KOPT-K1 (cell line): ENCODE data around the gene CEP135.
"Not testable (repeated sequence)": the region's sequence is repeated elsewhere in the genome, so short reads cannot be mapped to it uniquely, and the experiment has no call there.

ENCODE experiments used
- H3K27ac ChIP-seq: fragments of 200-600 bp; sonication (generic); 2 replicates; pipeline ENCODE4 v1.5.1; 2016; ENCODE audit warnings: antibody characterized with exemption, mild to moderate bottlenecking, low read depth, low read length; ENCODE audit not compliant: poor library complexity, severe bottlenecking
- H3K36me3 ChIP-seq: fragments of 200-600 bp; sonication (generic); 2 replicates; pipeline ENCODE4 v1.5.1; 2017; ENCODE audit warnings: antibody characterized with exemption, mild to moderate bottlenecking, low read length, moderate library complexity; ENCODE audit not compliant: insufficient read depth
- H3K9me3 ChIP-seq: fragments of 200-600 bp; sonication (generic); 2 replicates; pipeline ENCODE4 v1.5.1; 2017; ENCODE audit warnings: antibody characterized with exemption, low read length, mild to moderate bottlenecking; ENCODE audit not compliant: insufficient read depth, poor library complexity, severe bottlenecking

Gene CEP135

GRCh38 chr4:56062526-56063145 is 113.9 kb downstream of the CEP135 start:
- no peak overlapping the region for H3K27ac ChIP-seq
- no peaks in the 10 kb centered on the region for H3K36me3 ChIP-seq
- no peaks in the 10 kb centered on the region for H3K9me3 ChIP-seq

- no peaks in the 10 kb centered on the region for H3K36me3 ChIP-seq
- H3K27ac ChIP-seq = no peak overlapping the region
- H3K9me3 ChIP-seq = no peaks in the 10 kb centered on the region
These were observed 117.7 kb downstream of the CEP135 start for GRCh38 chr4:56066493-56066892.

- H3K27ac ChIP-seq = no peak overlapping the region
- no peaks in the 10 kb centered on the region for H3K9me3 ChIP-seq
- no peaks in the 10 kb centered on the region for H3K36me3 ChIP-seq
These were observed 119.1 kb downstream of the CEP135 start for GRCh38 chr4:56067826-56068225.

- not testable (repeated sequence) for H3K27ac ChIP-seq, H3K9me3 ChIP-seq, H3K36me3 ChIP-seq
These were observed 124.0 kb downstream of the CEP135 start for GRCh38 chr4:56072730-56073129.

GRCh38 chr4:56077676-56078075 is 128.9 kb downstream of the CEP135 start:
- no peak overlapping the region for H3K27ac ChIP-seq

GRCh38 chr4:56078866-56079265 is 130.1 kb downstream of the CEP135 start:
- Histone ChIP-seq H3K27ac (no peak overlapping the region), H3K36me3 (no peaks in the 10 kb centered on the region), H3K9me3 (no peaks in the 10 kb centered on the region)

More at GRCh38 chr4:56077676-56078075, 128.9 kb downstream of the CEP135 start:
- no peaks in the 10 kb centered on the region for H3K36me3 ChIP-seq
- H3K9me3 ChIP-seq = no peaks in the 10 kb centered on the region

- no peak overlapping the region for H3K27ac ChIP-seq
- H3K36me3 ChIP-seq = no peaks in the 10 kb centered on the region
- no peaks in the 10 kb centered on the region for H3K9me3 ChIP-seq
These were observed 131.6 kb downstream of the CEP135 start for GRCh38 chr4:56080384-56080783.

- Histone ChIP-seq H3K27ac (no peak overlapping the region), H3K36me3 (no peaks in the 10 kb centered on the region), H3K9me3 (no peaks in the 10 kb centered on the region)
These were observed 134.1 kb downstream of the CEP135 start for GRCh38 chr4:56082829-56083228.
